Activated T-helper 9 cell treated with anti-CD3 and anti-CD28 coated beads, Interleukin-2, amount 50 U/mL, for 16 hours (primary cell): Measurements from ENCODE around the gene PGM1.

Experiments used
- DNase-seq: peaks from one replicate; pipeline ENCODE4 v3.0.0-alpha.2; 2020; ENCODE audit warnings: low read depth

Gene PGM1

DNA sequence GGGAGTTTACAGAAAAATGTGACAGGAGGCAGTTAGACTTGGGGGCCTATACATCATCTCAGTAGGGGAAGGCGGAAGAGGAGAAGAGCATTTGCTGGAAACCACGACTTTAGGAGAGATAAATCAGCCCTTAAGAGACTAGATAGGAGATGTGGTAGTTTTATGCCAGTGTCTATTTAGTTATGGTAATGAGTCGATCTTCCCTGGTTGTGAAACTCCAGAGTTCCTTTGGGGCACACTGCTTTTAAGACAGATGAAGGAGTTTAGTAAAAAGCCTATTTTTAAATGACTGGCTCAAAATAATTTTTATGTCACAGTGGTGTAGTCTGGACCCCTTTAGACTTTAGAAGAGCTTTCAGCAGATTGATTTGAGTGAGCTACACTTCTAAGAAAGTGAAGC lies 7.8 kb downstream of the PGM1 start:
- DNase-seq = no peak

DNA sequence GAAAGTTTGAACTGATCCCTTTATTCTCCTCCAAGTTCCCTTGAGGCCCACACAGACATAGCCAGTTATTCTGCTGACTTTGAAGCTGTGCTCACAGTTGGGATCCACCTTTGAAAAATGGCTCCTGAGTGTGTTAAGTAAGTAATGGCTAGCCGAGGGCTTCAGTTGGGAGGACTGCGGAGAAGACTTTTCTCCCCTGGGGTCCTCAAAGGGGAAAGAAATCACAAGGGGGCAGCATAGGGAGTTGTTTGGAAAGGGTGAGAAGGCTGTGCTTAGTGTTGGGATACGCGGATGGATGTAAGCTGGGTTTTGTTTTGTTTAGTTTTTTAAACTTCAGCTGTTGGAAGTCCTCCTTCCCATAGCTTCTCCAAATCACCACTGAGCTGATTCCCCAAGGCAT lies 8.3 kb downstream of the PGM1 start:
- no peak for DNase-seq

DNA sequence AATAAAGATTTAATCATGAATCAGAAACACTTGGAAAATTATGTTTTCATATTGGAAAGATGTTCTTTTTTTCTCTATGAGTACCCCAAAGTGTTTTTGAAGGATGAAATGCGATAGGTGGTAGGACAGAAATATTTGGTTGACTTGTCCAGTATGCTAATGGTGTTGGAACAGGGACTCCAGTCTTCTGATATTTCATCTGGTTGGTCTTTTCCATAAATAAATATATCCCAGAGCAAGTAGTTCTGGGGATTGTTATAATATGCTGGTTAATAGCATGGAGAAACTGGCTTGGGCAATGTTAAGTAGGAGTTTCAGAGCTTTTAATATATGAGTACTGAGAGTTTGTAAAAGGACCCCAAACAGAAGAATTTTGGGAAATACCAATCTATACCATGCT lies 8.7 kb downstream of the PGM1 start:
- DNase-seq = no peak

DNA sequence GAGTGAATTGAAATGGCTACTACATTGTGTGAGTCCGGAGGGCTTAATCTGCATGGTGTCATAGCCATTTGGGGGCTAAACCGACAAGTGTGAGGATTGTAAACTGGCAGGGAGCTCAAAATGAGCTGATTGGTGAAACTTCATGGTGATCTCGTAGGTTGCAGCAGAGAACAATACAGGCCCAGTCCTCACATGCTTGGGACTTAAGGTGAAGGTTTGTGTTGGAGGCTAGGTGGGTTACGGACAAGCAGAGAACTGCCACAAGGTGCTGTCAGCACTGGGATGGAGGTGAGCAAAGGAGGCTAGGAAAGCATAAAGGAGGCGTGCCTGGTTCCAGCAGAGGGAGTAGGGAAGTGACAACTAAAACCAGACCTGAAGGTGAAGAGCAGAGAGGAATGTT lies 9.4 kb downstream of the PGM1 start:
- no peak for DNase-seq

DNA sequence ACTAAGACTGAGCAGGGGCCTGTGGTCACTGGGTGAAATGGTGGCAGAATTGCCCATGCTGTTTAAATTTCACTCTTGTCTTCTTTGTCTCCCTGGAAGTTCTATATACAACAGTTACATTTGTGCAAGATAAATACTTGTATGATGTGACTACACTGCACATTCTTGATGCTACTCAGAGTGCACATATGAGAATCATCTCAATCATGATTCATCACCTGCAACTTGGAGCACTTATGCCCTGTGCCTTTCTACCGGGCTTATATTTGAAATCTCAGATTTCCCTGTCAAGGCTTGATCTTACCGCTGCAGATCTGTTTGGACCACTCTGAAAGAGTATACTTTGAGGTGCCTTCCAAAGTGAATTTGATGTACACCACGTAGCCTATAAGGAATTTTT lies 10.6 kb downstream of the PGM1 start:
- DNase-seq = no peak

DNA sequence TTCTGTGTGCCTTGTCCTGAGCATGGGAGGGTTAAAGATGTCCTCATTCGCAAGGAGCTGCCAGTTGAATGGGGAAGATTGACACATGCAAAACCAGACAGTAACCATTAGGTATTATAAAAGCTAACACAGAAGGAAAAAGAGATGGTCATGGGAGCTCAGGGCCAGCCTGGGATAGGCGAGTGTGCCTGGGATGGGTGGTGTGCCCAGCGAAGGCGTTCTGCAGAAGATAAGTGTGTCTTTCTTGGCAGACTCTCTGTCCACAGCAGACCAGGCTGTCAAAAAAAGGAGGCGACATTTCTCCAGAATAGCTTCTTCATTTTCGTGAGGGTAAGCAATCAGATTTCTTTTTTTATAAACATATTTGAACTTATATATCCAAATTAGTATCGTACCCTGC lies 14.1 kb downstream of the PGM1 start:
- DNase-seq = no peak

DNA sequence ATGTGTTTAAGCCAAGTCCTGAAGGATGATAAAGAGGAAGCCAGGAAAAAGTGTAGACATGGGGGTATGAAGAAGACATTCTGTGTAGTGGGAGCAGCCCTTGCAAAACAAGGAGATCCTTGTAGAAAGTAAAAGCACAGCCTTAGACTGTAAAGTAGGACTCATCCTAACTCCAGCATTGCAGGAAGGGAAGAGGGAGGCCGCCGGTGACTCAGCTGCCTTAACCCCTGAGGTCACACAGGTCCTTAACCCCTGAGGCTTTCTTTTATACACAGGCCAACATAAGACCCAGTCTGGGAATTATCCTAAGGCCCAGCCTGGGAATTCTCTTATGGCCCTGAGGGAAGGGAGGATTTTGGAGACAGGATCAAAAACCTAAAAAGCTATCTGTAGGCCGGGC lies 18.0 kb downstream of the PGM1 start:
- no peak for DNase-seq

DNA sequence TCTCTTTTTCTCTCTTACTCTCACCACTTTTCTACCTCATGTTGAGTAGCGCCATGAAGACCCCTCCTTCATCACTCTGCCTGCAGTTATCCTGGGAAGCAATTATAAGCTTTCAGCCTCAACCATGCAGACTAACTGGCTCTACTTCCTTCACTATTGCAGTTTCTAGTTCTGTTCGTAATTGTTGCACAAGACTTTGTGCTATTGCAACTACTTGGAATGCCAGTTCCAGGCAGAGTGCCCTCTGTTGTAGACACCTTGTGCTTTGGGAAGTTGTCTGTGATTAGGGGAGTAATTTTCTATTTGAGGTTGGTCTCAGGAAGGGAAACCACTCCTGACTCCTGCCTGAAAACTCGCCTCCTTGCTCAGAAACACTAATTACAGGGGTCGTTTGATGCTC lies 19.4 kb downstream of the PGM1 start:
- no peak for DNase-seq

DNA sequence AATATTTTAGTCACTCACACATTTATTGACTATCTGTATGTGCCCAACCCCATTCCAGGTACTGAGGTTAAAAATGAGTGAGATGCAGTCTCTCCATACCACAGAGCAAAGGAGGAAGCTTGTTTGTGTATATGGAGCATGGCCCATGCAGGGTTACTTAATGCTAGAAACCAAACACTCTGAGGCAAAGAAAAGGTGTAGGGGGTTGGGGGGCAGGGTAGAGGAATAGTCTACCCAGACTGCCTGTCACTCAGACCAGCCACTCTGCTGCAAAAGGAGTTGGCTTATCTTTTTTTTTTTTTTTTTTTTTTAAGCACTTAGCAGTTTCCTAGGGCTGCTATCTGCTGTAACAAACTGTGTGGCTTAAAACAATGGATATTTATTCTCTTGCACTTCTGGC lies 19.8 kb downstream of the PGM1 start:
- no peak for DNase-seq

DNA sequence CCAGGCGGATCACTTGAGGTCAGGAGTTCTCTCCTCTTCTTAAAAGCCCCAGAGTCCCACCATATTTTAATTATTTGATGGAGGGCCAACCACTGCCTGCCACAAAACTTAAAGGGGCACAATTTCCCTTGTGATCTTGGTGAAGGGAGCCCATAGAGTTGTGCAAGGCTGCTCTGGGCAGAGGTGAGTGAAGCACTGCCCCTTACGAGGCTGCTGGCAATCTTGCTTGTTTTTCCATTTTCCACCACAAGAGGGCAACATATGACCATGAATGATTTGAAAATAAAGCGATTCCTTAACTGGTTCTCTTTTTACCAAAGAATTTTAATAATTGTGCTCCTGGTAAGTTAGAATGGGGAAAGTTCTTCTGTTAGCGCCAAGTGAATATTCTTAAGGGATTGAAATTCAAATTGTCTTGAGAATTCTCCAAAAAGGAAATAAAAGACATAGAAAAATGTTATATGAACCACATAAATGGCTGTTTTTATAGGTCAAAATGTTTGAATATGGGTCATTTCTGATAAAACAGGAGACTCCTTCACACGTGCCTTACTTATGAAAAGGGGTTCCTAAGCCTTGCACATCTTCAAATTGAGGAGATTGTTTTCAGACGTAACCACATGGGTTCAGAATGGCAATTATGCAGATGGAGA lies 22.7 kb downstream of the PGM1 start:
- peak; percentile 20 for DNase-seq

DNA sequence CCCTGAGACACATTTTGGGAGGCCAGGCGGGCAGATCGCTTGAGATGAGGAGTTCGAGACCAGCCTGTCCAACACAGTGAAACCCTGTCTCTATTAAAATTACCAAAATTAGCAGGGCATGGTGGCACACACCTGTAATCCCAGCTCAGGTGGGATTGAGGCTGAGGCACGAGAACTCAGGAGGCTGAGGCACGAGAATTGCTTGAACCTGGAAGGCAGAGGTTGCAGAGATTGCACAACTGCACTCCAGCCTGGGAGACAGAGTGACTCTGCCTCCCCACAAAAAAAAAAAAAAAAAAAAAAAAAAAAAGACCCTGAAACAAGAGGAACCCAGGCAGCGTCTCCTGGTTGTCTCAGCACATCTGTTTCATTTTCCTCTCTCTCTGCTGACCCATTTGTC lies 24.2 kb downstream of the PGM1 start:
- no peak for DNase-seq

DNA sequence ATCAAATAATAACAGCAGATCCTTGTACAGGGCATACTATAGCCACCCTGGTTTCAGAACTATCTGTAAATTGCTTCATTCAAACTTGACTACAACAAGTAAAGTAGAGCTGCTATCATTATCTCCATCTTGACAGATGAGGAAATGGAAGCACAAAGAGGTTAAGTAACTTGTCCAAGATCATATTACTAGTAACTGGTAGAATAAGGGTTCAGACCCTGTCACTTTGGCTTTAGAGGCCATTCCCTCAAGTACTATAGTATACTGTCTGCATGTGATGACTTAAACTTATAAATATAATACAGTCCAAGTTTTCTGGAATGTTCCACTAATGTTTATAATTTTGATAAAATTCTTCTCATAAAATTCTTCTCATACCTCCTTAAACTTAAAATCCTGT lies 24.8 kb downstream of the PGM1 start:
- DNase-seq = no peak

DNA sequence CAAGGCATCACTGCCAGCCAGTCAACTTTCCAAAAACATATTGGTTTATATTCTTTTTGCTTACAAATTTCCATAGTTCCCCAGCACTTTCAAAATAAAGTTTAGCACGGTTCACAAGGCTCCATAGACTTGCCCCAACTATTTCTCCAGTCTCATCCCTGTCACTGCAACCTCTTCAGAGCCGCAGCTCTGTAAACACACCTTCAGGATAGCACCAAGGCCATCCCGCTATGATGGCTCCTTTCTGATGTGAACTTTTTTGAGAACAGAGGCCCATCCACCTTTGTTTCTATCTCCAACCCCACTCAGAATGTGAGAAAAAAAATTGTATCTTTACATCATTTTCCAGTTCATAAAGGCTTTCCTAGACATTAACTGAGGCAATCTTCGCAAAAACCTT lies 26.3 kb downstream of the PGM1 start:
- no peak for DNase-seq

DNA sequence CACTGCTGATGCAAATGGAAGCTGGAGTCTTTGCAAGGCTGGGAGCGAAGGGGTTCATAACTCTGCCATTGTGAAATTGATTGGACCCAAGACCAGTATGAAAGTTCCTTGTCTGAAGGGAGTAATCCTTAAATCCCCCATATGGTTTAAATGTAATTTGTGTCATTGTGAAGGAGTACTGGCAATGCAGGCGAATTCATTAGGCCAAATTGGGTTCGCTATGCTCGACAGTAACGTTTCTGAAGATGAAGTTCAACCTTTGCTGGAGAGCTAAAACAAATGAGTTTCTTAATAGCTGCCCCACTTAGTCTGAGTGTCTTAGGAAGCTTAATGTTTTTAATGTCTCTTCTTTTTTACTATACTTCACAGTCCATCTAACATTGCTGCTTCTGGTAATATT lies 27.5 kb downstream of the PGM1 start:
- no peak for DNase-seq

DNA sequence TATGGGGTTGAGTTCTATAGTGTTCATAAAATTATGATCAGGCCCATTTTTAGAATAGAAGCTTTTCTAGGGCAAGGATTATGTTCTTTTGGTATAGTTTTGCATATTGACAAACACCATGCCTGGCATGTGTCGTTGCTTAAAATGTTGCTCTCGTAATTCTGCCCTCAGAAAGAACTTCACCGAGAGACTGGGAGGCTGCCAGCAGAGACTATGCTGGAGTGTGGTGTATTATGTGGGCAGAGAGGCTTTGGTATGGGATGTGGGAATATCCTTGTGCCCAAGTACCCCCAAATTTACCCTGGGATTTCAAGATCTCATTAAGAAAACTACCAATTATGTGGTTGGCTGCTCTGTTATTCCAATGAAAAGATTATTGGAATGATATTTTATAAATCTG lies 27.9 kb downstream of the PGM1 start:
- DNase-seq = no peak

DNA sequence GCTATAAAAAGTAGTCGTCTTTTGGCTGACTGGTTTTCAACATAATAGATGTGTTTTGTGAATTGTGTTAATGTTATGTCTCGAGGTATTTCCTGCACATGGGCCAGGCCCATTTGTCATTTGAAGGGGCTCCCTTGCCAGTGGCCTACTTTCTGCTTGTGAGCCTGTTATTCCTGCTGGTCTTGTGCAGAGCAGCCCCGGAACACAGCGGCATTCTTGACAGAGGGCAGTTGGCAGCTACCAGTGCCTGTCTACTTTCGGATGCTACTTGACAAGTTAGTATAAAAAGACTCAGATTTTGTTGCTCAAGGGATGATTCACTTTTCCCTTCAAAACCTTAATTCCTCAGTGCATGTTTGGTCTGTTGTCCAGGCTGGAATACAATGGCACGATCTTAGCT lies 28.5 kb downstream of the PGM1 start:
- DNase-seq = no peak

DNA sequence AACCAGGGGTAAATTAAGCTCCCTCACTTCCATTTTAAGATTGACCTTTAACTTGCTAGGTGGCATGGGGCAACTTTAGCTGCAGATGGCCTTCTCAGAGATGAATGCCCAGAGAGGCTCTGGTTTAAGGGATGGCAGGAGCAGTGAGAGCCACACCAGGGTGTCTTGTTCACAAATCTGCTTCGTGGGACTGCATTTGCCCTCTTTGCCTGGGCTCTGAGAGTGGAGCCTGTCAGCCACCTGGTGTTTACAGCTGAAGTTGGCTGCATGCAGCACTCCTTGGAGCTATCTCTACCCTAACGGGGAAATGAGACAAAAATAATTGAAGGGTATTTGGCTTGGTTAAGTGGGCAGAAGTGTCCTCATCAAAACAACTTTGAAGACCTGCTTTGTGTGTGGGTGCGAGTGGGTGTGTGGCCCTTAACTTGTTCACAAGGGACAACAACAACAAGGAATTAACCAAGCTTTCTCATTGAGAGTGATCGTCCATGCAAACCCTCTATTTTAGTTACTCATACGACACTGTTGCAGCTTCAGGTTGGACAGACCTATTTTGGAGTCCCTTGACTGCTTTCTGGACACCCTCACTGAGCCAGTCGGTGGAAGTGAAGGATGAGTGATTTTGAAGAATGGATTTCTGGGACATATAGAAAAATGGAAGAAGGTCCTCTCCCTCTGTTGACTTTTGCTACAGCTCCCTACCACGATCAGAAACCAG lies 29.8 kb downstream of the PGM1 start:
- DNase-seq = no peak

DNA sequence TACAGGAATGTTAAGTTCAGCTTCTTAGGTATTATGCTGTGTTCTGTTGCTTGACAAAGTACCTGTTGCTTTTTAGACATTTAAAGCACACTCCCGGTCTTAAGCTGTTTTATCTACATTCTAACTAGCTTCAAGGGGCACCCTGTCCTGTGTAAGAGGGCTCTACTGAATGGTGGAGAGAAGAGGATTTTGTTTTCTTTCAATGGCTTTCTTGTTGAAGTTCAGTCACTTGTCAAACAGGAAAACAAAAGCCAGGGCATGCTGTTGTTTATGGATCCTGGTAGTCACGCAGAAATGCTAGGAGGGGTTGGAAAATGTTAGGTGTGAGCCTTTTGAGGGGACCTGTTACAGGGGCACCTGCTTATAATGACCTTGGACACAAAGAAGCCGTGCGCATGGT lies 30.7 kb downstream of the PGM1 start:
- no peak for DNase-seq

DNA sequence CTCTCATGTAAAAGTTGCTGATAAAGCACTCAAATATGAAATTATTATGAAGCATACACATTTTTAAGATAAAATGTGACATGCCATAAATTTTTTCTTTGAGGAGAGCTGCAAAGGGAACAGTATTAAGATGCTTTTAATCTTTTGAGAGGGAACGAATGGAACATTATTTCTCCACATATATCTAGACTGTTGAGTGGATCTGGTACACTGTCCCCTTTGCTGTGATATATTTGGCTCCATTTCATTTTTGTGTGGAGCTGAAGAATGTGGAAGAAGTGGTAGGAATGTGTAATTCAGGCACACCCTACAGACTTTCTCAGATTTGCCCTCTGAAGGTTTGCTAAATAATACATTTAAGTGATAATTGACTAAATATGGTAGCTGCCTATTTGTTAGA lies 31.7 kb downstream of the PGM1 start:
- no peak for DNase-seq

DNA sequence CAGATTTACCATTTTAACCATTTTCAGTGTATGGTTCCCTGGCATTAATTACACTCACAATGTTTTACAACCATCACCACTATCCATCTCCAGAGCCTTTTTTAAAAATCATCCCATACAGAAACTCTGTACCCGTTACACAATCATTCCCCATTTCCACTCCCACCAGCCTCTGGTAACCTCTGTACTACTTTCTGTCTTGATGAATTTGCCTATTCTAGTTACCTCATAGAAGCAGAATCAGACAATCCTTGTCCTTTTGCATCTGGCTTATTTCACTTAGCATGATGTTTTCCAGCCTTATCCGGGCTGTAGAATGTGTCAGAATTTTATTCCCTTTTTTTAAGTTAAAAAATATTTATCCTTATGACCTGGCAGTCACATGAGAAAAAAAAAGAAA lies 33.0 kb downstream of the PGM1 start:
- no peak for DNase-seq

DNA sequence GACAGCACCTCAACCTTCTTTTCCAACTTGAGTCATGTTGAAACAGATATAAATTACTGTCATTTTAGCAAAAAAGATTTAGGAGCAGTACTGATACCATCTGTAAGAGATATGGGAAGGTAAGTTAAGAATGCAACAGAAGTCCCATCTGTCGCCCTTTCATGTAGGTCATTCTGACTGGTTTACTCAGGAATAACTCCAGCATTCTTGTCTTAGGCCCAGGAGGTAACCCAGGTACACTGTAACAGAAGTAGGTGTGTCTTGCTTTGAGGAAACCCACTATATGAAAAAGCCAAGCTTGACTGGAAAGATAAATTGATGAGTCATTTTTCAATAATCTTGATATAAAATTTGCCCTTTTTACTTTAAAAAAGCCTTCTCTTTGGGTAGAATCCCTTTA lies 35.4 kb downstream of the PGM1 start:
- DNase-seq = no peak

DNA sequence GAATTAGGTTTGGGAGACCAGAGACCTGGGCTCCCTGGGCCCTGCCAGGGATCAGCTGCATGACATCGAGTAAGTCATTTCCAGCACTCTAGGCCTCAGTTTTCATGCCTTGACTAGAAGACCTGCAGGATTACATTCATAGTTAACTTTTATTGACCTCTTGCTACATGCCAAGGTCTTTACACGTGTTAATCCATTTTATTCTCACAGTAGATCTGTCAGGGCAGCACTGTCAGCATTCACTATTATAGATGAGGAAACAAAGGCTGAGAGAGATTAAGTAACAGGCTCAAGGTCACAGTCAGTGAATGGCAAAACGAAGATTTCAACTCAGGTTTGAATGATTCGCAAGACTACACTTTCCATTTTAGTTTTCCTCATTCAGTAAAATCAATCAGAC lies 37.0 kb downstream of the PGM1 start:
- no peak for DNase-seq

DNA sequence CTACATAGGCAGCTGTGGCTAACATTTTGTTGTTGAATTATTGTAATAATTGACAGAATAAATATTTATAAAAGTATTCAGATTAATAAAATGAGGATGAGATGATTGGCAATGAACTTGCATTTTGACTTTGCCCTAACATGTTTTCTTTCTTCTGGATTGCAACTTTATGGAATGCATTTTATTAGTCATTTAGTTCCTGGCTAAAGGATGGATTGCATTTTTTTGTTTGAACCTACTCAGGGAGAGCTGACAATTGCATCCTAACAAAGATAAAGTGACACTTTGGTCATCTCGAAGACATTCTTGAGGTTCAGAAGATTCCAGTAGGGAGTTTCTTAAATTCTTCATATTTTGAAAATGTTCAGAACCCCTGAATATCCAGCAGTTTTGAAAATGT lies 37.5 kb downstream of the PGM1 start:
- DNase-seq = no peak

DNA sequence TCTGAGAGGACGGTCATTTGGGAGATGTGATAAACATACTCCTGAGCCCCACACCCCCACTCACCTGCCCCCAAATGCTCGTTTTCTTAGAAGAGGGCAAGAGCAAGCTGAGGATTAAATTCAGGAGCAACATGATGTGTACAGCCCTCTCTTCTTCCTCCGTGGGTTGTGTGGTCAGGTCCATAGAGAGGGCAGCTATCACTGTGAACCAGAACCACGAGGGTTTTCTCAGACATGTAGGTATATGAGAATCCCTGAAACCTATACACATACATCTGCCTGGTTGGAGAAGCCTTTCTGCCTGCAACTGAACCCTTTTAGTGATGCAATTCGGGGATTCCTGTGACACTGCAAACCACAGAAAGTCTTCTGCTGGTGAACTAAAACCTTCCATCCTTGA lies 38.9 kb downstream of the PGM1 start:
- no peak for DNase-seq
